GM12873 (cell line): ENCODE measurements around the gene C16orf74.

Experiments used
- CTCF ChIP-seq: IDR thresholded peaks from 2 replicates; pipeline ENCODE4 v1.5.1; 2012; ENCODE audit warnings: low read depth, mild to moderate bottlenecking, moderate library complexity, low read length, control low read depth; ENCODE audit not compliant: insufficient read depth; ENCODE audit errors: missing control alignments

The C16orf74 gene

GRCh38 chr16:85783441-85783840, 32.5 kb upstream of the C16orf74 start:
- TF ChIP-seq CTCF: no peak

- TF ChIP-seq CTCF: no peak
Observed at GRCh38 chr16:85782451-85782850, 31.6 kb upstream of the C16orf74 start.

GRCh38 chr16:85781695-85782370, 30.9 kb upstream of the C16orf74 start:
- TF ChIP-seq CTCF: no peak

- TF ChIP-seq CTCF: no peak
Observed at GRCh38 chr16:85781156-85781555, 30.3 kb upstream of the C16orf74 start.

- no peak for TF ChIP-seq CTCF
Observed at GRCh38 chr16:85780281-85780680, 29.4 kb upstream of the C16orf74 start.

GRCh38 chr16:85778873-85779272, 28.0 kb upstream of the C16orf74 start:
- no peak for TF ChIP-seq CTCF

GRCh38 chr16:85777583-85778310, 26.9 kb upstream of the C16orf74 start:
- TF ChIP-seq CTCF: no peak
